ENCODE measurements around the gene COL9A1.

Gene COL9A1

GRCh38 chr6:70198785-70199184, 104.1 kb downstream of the COL9A1 start:
- no peaks in the 10 kb centered on the region for H3K36me3 ChIP-seq (ENCODE audit: control insufficient read depth in 4 of 4, insufficient read depth in 4 of 4, low read length in 3 of 4)
- no peak overlapping the region for H3K4me3 ChIP-seq (ENCODE audit: control insufficient read depth in 1 of 7, extremely low read depth in 1 of 7, insufficient read depth in 4 of 7, low read depth in 2 of 7, low read length in 6 of 7)
- H3K4me1 ChIP-seq (ENCODE audit: control extremely low read depth in 1 of 4, control insufficient read depth in 4 of 4, insufficient read depth in 4 of 4, low read length in 3 of 4) = no peaks in the 10 kb centered on the region
- no peak for DNase-seq
- H3K27ac ChIP-seq (ENCODE audit: insufficient read depth in 1 of 2, low read depth in 1 of 2, low read length in 2 of 2, poor library complexity in 1 of 2, severe bottlenecking in 2 of 2) = no peak overlapping the region
- 100% methylated on average over 2 of the region's 2 CpGs for WGBS (ENCODE audit: insufficient coverage)
- ChIA-PET POLR2A (no interaction called here), CTCF (no interaction called here)
- H3K9me3 ChIP-seq (ENCODE audit: control extremely low read depth in 1 of 5, control insufficient read depth in 4 of 5, insufficient read depth in 2 of 5, low read depth in 1 of 5, low read length in 4 of 5) = no peaks in the 10 kb centered on the region
- peaks cover 0 to 8% (median 2%) of the 10 kb centered on the region in 5 experiments for H3K27me3 ChIP-seq (replicated peaks in 2 of 5; ENCODE audit: control insufficient read depth in 4 of 5, insufficient read depth in 5 of 5, low read length in 4 of 5)

- Histone ChIP-seq H3K4me1 (ENCODE audit: control extremely low read depth in 1 of 4, control insufficient read depth in 4 of 4, insufficient read depth in 4 of 4, low read length in 3 of 4) (no peaks in the 10 kb centered on the region), H3K4me3 (ENCODE audit: control insufficient read depth in 1 of 7, extremely low read depth in 1 of 7, insufficient read depth in 4 of 7, low read depth in 2 of 7, low read length in 6 of 7) (no peak overlapping the region), H3K27me3 (replicated peaks in 2 of 5; ENCODE audit: control insufficient read depth in 4 of 5, insufficient read depth in 5 of 5, low read length in 4 of 5) (peaks cover 0 to 6% (median 2%) of the 10 kb centered on the region in 5 experiments), H3K36me3 (ENCODE audit: control insufficient read depth in 4 of 4, insufficient read depth in 4 of 4, low read length in 3 of 4) (no peaks in the 10 kb centered on the region), H3K27ac (ENCODE audit: insufficient read depth in 1 of 2, low read depth in 1 of 2, low read length in 2 of 2, poor library complexity in 1 of 2, severe bottlenecking in 2 of 2) (no peak overlapping the region), H3K9me3 (ENCODE audit: control extremely low read depth in 1 of 5, control insufficient read depth in 4 of 5, insufficient read depth in 2 of 5, low read depth in 1 of 5, low read length in 4 of 5) (no peaks in the 10 kb centered on the region)
- CTCF ChIA-PET = no interaction called here
- WGBS (ENCODE audit: insufficient coverage) = no CpG with 5 or more reads among the region's 2 CpGs
- POLR2A ChIA-PET = no interaction called here
- no peak for DNase-seq
Measured at GRCh38 chr6:70196531-70196930, 106.4 kb downstream of the COL9A1 start.

- no peaks in the 10 kb centered on the region for H3K36me3 ChIP-seq (ENCODE audit: control insufficient read depth in 4 of 4, insufficient read depth in 4 of 4, low read length in 3 of 4)
- ChIA-PET POLR2A (no interaction called here), CTCF (no interaction called here)
- H3K4me1 ChIP-seq (ENCODE audit: control extremely low read depth in 1 of 4, control insufficient read depth in 4 of 4, insufficient read depth in 4 of 4, low read length in 3 of 4) = no peaks in the 10 kb centered on the region
- DNase-seq = no peak
- H3K4me3 ChIP-seq (ENCODE audit: control insufficient read depth in 1 of 7, extremely low read depth in 1 of 7, insufficient read depth in 4 of 7, low read depth in 2 of 7, low read length in 6 of 7) = no peak overlapping the region
- no peaks in the 10 kb centered on the region for H3K9me3 ChIP-seq (ENCODE audit: control extremely low read depth in 1 of 5, control insufficient read depth in 4 of 5, insufficient read depth in 2 of 5, low read depth in 1 of 5, low read length in 4 of 5)
- peaks cover 0 to 3% (median 2%) of the 10 kb centered on the region in 5 experiments for H3K27me3 ChIP-seq (replicated peaks in 2 of 5; ENCODE audit: control insufficient read depth in 4 of 5, insufficient read depth in 5 of 5, low read length in 4 of 5)
- no peak overlapping the region for H3K27ac ChIP-seq (ENCODE audit: insufficient read depth in 1 of 2, low read depth in 1 of 2, low read length in 2 of 2, poor library complexity in 1 of 2, severe bottlenecking in 2 of 2)
Measured at GRCh38 chr6:70194421-70194820, 108.5 kb downstream of the COL9A1 start.

GRCh38 chr6:70188202-70188601, 114.7 kb downstream of the COL9A1 start:
- Histone ChIP-seq H3K27me3 (replicated peaks in 2 of 5; ENCODE audit: control insufficient read depth in 4 of 5, insufficient read depth in 5 of 5, low read length in 4 of 5) (peaks cover 0 to 3% (median 0%) of the 10 kb centered on the region in 5 experiments), H3K4me3 (ENCODE audit: control insufficient read depth in 1 of 7, extremely low read depth in 1 of 7, insufficient read depth in 4 of 7, low read depth in 2 of 7, low read length in 6 of 7) (no peak overlapping the region), H3K36me3 (ENCODE audit: control insufficient read depth in 4 of 4, insufficient read depth in 4 of 4, low read length in 3 of 4) (no peaks in the 10 kb centered on the region), H3K4me1 (ENCODE audit: control extremely low read depth in 1 of 4, control insufficient read depth in 4 of 4, insufficient read depth in 4 of 4, low read length in 3 of 4) (no peaks in the 10 kb centered on the region), H3K9me3 (ENCODE audit: control extremely low read depth in 1 of 5, control insufficient read depth in 4 of 5, insufficient read depth in 2 of 5, low read depth in 1 of 5, low read length in 4 of 5) (no peaks in the 10 kb centered on the region), H3K27ac (ENCODE audit: insufficient read depth in 1 of 2, low read depth in 1 of 2, low read length in 2 of 2, poor library complexity in 1 of 2, severe bottlenecking in 2 of 2) (no peak overlapping the region)
- POLR2A ChIA-PET = no interaction called here
- DNase-seq = no peak
- CTCF ChIA-PET = no interaction called here
- 87% methylated on average over 6 of the region's 6 CpGs for WGBS (ENCODE audit: insufficient coverage)

GRCh38 chr6:70186461-70186860, 116.4 kb downstream of the COL9A1 start:
- Histone ChIP-seq H3K27me3 (replicated peaks in 2 of 5; ENCODE audit: control insufficient read depth in 4 of 5, insufficient read depth in 5 of 5, low read length in 4 of 5) (peaks cover 0 to 4% (median 0%) of the 10 kb centered on the region in 5 experiments), H3K4me1 (ENCODE audit: control extremely low read depth in 1 of 4, control insufficient read depth in 4 of 4, insufficient read depth in 4 of 4, low read length in 3 of 4) (no peaks in the 10 kb centered on the region), H3K9me3 (ENCODE audit: control extremely low read depth in 1 of 5, control insufficient read depth in 4 of 5, insufficient read depth in 2 of 5, low read depth in 1 of 5, low read length in 4 of 5) (no peaks in the 10 kb centered on the region), H3K4me3 (ENCODE audit: control insufficient read depth in 1 of 7, extremely low read depth in 1 of 7, insufficient read depth in 4 of 7, low read depth in 2 of 7, low read length in 6 of 7) (no peak overlapping the region), H3K36me3 (ENCODE audit: control insufficient read depth in 4 of 4, insufficient read depth in 4 of 4, low read length in 3 of 4) (no peaks in the 10 kb centered on the region), H3K27ac (ENCODE audit: insufficient read depth in 1 of 2, low read depth in 1 of 2, low read length in 2 of 2, poor library complexity in 1 of 2, severe bottlenecking in 2 of 2) (no peak overlapping the region)
- ChIA-PET POLR2A (no interaction called here), CTCF (no interaction called here)
- no peak for DNase-seq
- WGBS (ENCODE audit: insufficient coverage) = no CpG with 5 or more reads among the region's 1 CpG

GRCh38 chr6:70184723-70185122, 118.2 kb downstream of the COL9A1 start:
- Histone ChIP-seq H3K27ac (ENCODE audit: insufficient read depth in 1 of 2, low read depth in 1 of 2, low read length in 2 of 2, poor library complexity in 1 of 2, severe bottlenecking in 2 of 2) (no peak overlapping the region), H3K36me3 (ENCODE audit: control insufficient read depth in 4 of 4, insufficient read depth in 4 of 4, low read length in 3 of 4) (no peaks in the 10 kb centered on the region), H3K27me3 (replicated peaks in 2 of 5; ENCODE audit: control insufficient read depth in 4 of 5, insufficient read depth in 5 of 5, low read length in 4 of 5) (peaks cover 0 to 4% (median 0%) of the 10 kb centered on the region in 5 experiments), H3K4me1 (ENCODE audit: control extremely low read depth in 1 of 4, control insufficient read depth in 4 of 4, insufficient read depth in 4 of 4, low read length in 3 of 4) (no peaks in the 10 kb centered on the region), H3K4me3 (ENCODE audit: control insufficient read depth in 1 of 7, extremely low read depth in 1 of 7, insufficient read depth in 4 of 7, low read depth in 2 of 7, low read length in 6 of 7) (no peak overlapping the region), H3K9me3 (ENCODE audit: control extremely low read depth in 1 of 5, control insufficient read depth in 4 of 5, insufficient read depth in 2 of 5, low read depth in 1 of 5, low read length in 4 of 5) (no peaks in the 10 kb centered on the region)
- ChIA-PET POLR2A (no interaction called here), CTCF (no interaction called here)
- no CpG with 5 or more reads among the region's 3 CpGs for WGBS (ENCODE audit: insufficient coverage)
- DNase-seq = no peak

GRCh38 chr6:70183538-70183937, 119.3 kb downstream of the COL9A1 start:
- Histone ChIP-seq H3K36me3 (ENCODE audit: control insufficient read depth in 4 of 4, insufficient read depth in 4 of 4, low read length in 3 of 4) (no peaks in the 10 kb centered on the region), H3K4me1 (ENCODE audit: control extremely low read depth in 1 of 4, control insufficient read depth in 4 of 4, insufficient read depth in 4 of 4, low read length in 3 of 4) (no peaks in the 10 kb centered on the region), H3K9me3 (ENCODE audit: control extremely low read depth in 1 of 5, control insufficient read depth in 4 of 5, insufficient read depth in 2 of 5, low read depth in 1 of 5, low read length in 4 of 5) (peaks cover 0 to 2% (median 0%) of the 10 kb centered on the region in 5 experiments), H3K27me3 (replicated peaks in 2 of 5; ENCODE audit: control insufficient read depth in 4 of 5, insufficient read depth in 5 of 5, low read length in 4 of 5) (peaks cover 0 to 4% (median 0%) of the 10 kb centered on the region in 5 experiments), H3K4me3 (ENCODE audit: control insufficient read depth in 1 of 7, extremely low read depth in 1 of 7, insufficient read depth in 4 of 7, low read depth in 2 of 7, low read length in 6 of 7) (no peak overlapping the region), H3K27ac (ENCODE audit: insufficient read depth in 1 of 2, low read depth in 1 of 2, low read length in 2 of 2, poor library complexity in 1 of 2, severe bottlenecking in 2 of 2) (no peak overlapping the region)
- WGBS (ENCODE audit: insufficient coverage) = 80% methylated on average over 3 of the region's 3 CpGs
- no peak for DNase-seq
- POLR2A ChIA-PET = no interaction called here
- CTCF ChIA-PET = no interaction called here
